HG02938 (cell line): ENCODE results near the gene TSPAN5.

Experiments used
- ATAC-seq: cut with Tn5 transposase; IDR thresholded peaks from one replicate; pipeline ENCODE4 v1.9.1; 2021; ENCODE audit warnings: mild to moderate bottlenecking, moderate library complexity; ENCODE audit not compliant: unreplicated experiment

TSPAN5 gene

GRCh38 chr4:98646422-98646821 is 12.0 kb downstream of the TSPAN5 start:
- ATAC-seq, result no peak

- ATAC-seq, result no peak
Observed at GRCh38 chr4:98645527-98645926, 12.9 kb downstream of the TSPAN5 start.

GRCh38 chr4:98643755-98644154 is 14.7 kb downstream of the TSPAN5 start:
- ATAC-seq, result no peak

- no peak for ATAC-seq
Observed at GRCh38 chr4:98642991-98643426, 15.4 kb downstream of the TSPAN5 start.

GRCh38 chr4:98641906-98642668 is 16.3 kb downstream of the TSPAN5 start:
- no peak for ATAC-seq

- no peak for ATAC-seq
Observed at GRCh38 chr4:98641376-98641775, 17.0 kb downstream of the TSPAN5 start.

- ATAC-seq, result peak; percentile 84
Observed at GRCh38 chr4:98639523-98639922, 18.9 kb downstream of the TSPAN5 start.

GRCh38 chr4:98639108-98639507 is 19.3 kb downstream of the TSPAN5 start:
- ATAC-seq, result peak; percentile 10

GRCh38 chr4:98638661-98639060 is 19.8 kb downstream of the TSPAN5 start:
- ATAC-seq, result no peak

- no peak for ATAC-seq
Observed at GRCh38 chr4:98634061-98634460, 24.4 kb downstream of the TSPAN5 start.

GRCh38 chr4:98633159-98633558 is 25.3 kb downstream of the TSPAN5 start:
- no peak for ATAC-seq

- ATAC-seq, result no peak
Observed at GRCh38 chr4:98632258-98632657, 26.2 kb downstream of the TSPAN5 start.

- no peak for ATAC-seq
Observed at GRCh38 chr4:98631506-98631905, 26.9 kb downstream of the TSPAN5 start.

- no peak for ATAC-seq
Observed at GRCh38 chr4:98630737-98631454, 27.5 kb downstream of the TSPAN5 start.

GRCh38 chr4:98627531-98628257 is 30.7 kb downstream of the TSPAN5 start:
- no peak for ATAC-seq

GRCh38 chr4:98626350-98626749 is 32.1 kb downstream of the TSPAN5 start:
- ATAC-seq, result no peak

GRCh38 chr4:98625920-98626319 is 32.5 kb downstream of the TSPAN5 start:
- no peak for ATAC-seq

- no peak for ATAC-seq
Observed at GRCh38 chr4:98625399-98625798, 33.0 kb downstream of the TSPAN5 start.

GRCh38 chr4:98624642-98625041 is 33.8 kb downstream of the TSPAN5 start:
- ATAC-seq, result no peak

- no peak for ATAC-seq
Observed at GRCh38 chr4:98624144-98624543, 34.3 kb downstream of the TSPAN5 start.

GRCh38 chr4:98623126-98623802 is 35.1 kb downstream of the TSPAN5 start:
- ATAC-seq, result no peak
